Fibroblast of skin of scalp (primary cell): Measurements from ENCODE around the gene TAC4.

Source experiments
- DNase-seq: peaks from one replicate; pipeline ENCODE4 v3.0.0-alpha.2; 2013

TAC4 gene

GRCh38 chr17:49872754-49873377, 25.0 kb upstream of the TAC4 start:
- DNase-seq: no peak

DNA sequence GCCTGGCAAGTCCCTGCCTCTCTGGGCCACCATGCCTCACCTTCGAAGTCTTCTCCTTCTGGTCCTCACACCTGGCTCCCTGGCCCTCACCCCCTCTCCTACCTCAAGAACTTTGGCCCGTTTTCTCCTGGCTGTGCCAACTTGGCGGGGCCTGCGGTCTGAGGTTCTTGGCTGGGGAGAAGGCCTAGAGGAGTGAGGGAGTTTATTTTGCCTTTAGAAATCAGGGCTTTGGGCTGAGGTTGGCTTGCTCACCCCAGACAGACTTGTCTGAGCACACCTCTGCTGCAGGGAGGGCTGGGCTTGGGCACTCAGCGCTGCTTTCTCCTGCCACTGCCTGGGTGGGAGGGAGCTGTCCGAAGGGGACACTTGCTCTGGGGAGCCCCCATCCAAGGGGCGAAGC, 23.3 kb upstream of the TAC4 start:
- DNase-seq: no peak

- no peak for DNase-seq
Measured at GRCh38 chr17:49870298-49870697, 22.4 kb upstream of the TAC4 start.

- no peak for DNase-seq
Measured at GRCh38 chr17:49869038-49869374, 21.1 kb upstream of the TAC4 start.

DNA sequence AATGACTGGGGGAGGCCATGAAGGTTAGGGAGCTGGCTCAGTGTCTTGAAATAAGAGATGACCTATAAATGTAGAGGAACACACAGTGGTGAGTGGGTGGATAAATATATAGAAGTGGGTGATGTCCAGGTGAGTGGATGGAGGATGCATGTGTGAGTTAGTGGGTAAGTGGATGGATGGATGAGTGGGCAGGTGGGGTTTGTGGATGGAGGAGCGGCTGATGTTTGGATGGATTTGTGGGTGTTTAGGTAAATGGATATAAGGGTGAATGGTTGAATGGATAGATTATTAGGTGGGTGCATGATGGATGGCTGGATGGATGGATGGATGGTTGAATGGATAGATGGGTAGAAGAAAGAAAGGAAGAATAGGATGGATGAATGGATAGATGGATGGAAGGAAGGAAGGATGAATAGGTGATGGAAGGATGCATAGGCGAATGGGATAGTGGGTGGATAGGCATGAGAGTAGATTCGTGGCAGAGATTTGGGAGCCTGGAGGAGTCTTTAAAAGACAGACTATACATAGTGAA, 19.1 kb upstream of the TAC4 start:
- DNase-seq: no peak

GRCh38 chr17:49866019-49866380, 18.1 kb upstream of the TAC4 start:
- no peak for DNase-seq

- DNase-seq: no peak
Measured at GRCh38 chr17:49862781-49863331, 15.0 kb upstream of the TAC4 start.

DNA sequence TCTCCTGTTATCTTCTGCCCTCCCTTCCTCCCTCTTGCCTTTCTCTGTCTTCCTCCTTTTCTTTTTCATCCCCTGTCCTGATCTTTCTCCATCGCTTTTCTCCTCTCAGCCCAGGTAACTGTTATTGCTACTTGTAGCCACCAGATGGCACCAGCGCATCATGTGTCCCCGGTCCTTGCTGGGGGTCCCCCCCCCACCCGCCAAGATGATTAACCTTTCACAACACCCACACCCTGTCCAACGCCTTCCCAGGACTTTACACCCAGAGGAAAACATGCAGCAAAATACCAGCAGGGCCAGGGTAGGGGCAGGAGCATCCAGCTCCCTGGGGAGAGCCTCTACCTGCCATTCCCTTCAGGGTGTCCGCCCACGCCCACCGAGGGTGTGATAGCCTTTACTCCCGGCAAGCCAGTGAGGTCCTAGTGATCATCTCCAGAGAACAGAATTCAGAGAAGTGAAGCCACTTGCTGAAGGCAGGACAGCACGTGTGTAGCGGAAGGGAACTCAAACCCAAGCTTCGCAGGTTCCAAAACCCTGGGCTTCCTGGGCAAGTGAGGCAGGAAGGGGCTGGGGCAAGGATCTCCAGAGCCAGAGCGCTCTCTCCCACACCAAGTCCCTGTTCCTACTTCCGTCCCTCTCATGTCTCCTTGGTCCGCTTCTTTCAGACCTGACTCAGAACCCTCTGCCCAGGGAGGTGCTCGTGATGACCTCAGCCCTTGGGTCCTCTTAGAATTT, 13.4 kb upstream of the TAC4 start:
- peak; percentile 47 for DNase-seq

GRCh38 chr17:49859991-49860953, 12.4 kb upstream of the TAC4 start:
- DNase-seq: no peak

DNA sequence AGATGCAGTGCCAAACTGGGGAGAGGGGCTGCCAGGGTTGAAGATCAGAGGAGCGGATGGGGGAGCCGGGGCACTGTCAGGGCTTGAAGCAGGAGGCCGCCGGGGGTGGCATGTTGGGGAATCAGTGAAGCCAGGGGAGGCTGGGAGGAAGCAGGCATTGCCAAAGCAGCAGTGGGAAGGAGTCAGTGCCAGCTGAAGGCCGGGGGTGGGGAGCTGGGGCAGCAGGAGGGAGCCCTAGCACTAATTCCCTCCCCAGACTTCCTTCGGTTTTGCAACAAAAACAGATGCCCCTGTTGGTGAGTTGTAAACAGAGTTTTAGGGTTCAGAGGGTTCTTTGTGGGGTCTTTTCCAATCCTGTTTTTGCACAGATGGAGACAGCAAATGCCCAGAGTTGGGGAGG, 10.9 kb upstream of the TAC4 start:
- DNase-seq: no peak

- DNase-seq: no peak
Measured at GRCh38 chr17:49854126-49854525, 6.3 kb upstream of the TAC4 start.

DNA sequence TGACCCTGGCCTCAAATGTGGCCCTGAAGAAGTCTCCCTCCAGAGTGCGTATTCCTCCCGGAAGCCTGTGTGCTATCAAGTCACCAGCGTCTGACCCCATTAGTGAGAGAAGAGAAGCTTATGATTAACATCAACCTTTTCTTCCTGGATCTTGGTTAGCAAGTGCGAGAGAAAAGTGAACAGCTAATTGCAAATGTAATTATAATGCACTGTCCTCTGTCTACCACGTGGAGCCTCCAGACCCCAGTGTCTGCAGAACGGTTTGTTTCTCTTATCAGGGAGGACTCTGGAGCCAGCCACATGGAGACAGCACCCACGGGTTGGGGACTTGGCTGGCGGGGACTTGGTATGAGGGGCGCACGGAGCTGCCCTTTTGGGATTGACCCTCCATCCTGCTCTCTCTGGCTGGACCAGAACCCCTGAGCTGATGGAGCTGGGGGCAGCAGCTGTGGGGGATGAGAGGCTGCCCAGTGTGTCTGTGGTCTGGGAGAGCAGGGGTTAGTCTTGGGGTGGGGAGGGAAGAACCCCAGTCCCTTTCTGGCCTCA, 5.7 kb upstream of the TAC4 start:
- no peak for DNase-seq

- DNase-seq: peak; percentile 70
Measured at GRCh38 chr17:49851387-49852291, 3.8 kb upstream of the TAC4 start.

- no peak for DNase-seq
Measured at GRCh38 chr17:49850772-49851386, 3.0 kb upstream of the TAC4 start.

DNA sequence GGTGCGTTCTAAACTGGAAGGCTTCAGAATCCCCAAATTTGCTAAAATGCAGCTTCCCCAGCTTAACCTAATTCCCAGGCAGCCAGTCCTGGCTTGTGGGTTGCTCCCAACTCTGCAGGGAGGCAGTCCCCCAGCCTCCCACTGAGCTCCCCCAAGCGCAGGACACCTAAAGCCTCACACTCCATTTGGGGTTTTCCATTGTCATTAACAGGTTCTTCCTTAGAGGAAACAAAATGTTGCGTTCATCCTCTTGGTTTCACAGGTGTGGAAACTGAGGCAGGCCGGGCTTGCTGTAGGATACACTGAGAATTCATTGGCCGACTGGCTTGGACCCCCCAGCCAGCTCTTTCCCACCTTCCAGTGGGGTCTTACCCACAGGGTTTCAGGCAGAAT, 2.3 kb upstream of the TAC4 start:
- no peak for DNase-seq

DNA sequence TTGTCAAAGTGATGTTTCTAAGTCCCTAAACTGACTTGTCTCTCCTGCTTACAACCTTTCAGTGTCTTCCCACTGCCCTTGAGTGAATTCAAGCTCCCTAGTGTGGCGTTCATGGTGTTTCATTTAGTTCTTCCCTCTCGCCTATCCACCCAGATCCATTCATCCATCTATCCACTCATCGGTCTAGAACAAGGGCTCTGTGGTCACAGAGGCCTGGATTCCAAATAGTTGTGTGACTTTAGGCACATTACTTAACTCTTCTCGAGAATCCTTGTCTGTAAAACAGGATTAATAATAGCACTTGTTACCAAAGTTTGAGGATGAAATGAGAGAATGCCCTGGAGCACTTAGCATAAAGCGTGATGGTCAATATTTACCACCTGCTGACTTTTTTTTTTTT, 870 bp upstream of the TAC4 start:
- no peak for DNase-seq

- no peak for DNase-seq
Measured at GRCh38 chr17:49846938-49847712, 744 bp downstream of the TAC4 start.

DNA sequence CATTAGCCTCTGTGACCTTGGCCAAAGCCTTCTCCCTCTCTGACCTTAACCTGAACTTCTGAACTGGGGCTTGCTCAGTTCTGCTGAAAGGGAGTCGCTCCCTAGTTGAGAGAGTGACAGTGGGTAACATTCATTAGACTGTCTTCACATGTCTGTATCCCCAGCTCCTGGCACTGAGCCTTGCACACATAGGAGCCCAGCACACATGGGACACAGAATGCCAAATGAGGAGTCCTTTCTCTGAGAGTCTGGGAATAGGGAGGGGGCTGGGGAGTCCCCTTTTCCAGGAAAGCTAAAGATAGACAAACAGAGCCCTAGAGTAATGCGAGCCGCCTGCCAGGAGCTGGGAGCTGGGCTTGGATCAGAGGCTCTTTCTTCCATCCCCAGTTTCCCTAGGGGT, 2.5 kb downstream of the TAC4 start:
- peak; percentile 31 for DNase-seq

- no peak for DNase-seq
Measured at GRCh38 chr17:49843774-49844350, 4.0 kb downstream of the TAC4 start.

DNA sequence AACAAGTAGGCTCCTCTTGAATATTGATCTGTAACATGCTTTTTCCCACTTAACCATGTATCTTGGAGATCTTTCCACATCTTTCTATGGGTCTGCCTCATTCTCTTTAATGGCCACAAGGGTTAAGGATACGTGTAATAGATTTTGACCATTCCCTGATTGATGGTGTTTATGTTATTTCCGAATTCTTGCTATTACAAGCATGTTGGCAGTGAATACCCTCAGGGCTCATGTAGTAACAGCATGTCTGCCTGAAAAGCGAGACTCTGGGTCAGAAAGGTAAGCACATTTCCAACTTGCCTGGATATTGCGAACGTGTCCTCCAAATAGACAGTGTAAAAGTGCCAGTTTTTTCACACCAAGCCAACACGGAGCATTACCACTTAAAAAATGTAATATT, 5.0 kb downstream of the TAC4 start:
- no peak for DNase-seq
